ENCODE measurements around the gene MFAP4. TPM values are rescaled to one million over a fixed set of nuclear protein-coding genes. Genes with fewer than 3 reads are reported as not detected.

MFAP4 gene
- 3.6 and 3.8 TPM in 2 replicates for total RNA-seq

DNA sequence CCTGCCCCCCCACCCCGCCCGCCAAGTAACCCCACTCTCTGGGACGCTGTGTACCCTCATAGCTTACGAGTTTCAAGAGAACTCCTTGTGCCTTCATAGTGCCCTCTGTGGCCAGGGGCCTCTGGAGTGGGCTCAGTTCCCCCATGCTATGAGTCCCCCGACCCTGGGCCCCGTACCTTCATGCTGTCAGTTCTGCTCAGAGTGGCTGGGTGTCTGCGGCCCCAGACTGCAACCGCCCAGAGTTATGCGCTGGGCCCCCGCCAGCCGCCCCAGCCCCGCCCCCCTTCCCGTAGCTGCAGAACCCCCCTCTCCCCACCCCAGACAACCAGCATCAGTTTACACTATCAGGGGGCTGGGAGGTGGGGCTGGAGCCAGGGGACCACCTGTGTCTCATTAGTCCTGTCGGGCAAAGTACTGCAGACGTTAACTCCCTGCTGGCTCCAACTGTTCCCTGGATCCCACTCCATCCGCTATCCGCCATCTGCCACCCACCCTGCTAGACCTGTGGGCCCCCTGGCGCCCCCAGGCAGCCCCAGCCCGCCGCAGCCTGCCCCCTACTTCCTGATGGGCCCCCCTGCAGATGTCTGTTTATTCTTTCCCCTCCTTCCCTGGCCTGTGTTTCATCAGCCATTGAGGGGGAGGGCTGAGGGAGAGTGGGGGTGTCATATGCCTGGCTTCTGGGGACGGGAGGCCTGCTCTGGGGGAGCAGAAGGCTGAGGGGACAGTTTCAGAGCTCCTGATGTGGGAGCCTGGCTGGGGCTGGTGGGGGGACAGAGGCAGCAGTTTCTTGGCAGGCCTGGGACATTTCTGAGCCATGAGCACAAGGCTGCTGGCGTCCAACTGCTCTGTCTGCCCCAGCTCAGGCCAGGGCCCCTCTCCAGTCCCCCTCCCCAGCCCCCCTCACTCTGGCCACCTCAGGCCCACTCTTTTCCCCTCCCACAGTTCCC is at the start of gene MFAP4:
TSS of gene MFAP4 (minus strand) at position 217 of the 947 bp plus-strand sequence. CDS start at position 182, 35 bp downstream.
- Histone ChIP-seq H3K27me3 (ENCODE audit: insufficient read depth, low read length) (no peaks in the 10 kb centered on the region), H3K36me3 (ENCODE audit: insufficient read depth, low read length) (peaks cover 36% of the 10 kb centered on the region), H3K79me2 (ENCODE audit: insufficient read depth, low read length) (peaks cover 3% of the 10 kb centered on the region), H2AFZ (ENCODE audit: low read length) (no peak within 1 kb of the TSS), H3K9me3 (ENCODE audit: low read depth, low read length) (no peaks in the 10 kb centered on the region), H3K4me1 (ENCODE audit: insufficient read depth, low read length) (peaks cover 35% of the 10 kb centered on the region), H3K4me2 (ENCODE audit: insufficient read depth, low read length) (peak within 1 kb of the TSS; percentile 74), H3K4me3 (ENCODE audit: insufficient read depth, low read length) (peak within 1 kb of the TSS; percentile 51), H4K20me1 (ENCODE audit: insufficient read depth, low read length) (peaks cover 11% of the 10 kb centered on the region), H3K27ac (ENCODE audit: low read depth, low read length) (peak within 1 kb of the TSS; percentile 83)
- no peak for TF ChIP-seq CTCF (IDR thresholded peaks at IDR 0.05; ENCODE audit: extremely low read depth, low read depth, low read length)
- peak; percentile 93 for DNase-seq (ENCODE audit: insufficient read length, low spot score, missing footprints)

DNA sequence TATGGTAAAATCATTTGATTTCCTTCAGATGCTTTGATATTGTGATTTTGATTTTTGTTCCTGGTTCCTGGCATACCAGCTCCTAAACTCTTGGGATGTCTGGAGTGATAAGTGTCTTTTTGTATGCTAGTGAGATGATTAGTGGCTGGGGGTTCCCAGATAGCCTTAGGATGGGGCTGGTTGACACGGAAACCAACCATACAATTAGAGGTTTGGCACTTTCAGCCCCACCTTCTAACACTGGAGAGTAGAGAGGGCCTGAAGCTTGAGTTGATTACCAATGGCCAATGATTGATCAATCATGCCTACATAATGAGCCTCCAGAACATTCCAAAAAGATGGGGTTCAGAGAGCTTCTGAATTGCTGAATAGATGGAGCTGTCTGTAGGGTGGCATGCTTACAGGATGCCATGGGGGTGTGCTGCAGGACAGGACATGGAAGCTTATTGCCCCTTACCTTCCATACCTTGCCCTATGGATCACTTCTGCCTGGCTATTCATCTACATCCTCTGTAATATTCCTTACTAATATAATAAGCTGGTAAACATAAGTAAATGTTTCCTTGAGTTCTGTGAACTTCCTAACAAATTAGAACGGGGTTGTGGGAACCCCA is 46.8 kb upstream of the MFAP4 start:
- Histone ChIP-seq H3K27ac (ENCODE audit: low read depth, low read length) (no peak overlapping the region), H3K4me1 (ENCODE audit: insufficient read depth, low read length) (no peaks in the 10 kb centered on the region), H3K36me3 (ENCODE audit: insufficient read depth, low read length) (no peaks in the 10 kb centered on the region), H3K27me3 (ENCODE audit: insufficient read depth, low read length) (no peaks in the 10 kb centered on the region), H2AFZ (ENCODE audit: low read length) (no peak overlapping the region), H3K4me3 (ENCODE audit: insufficient read depth, low read length) (no peak overlapping the region), H3K4me2 (ENCODE audit: insufficient read depth, low read length) (no peak overlapping the region), H3K79me2 (ENCODE audit: insufficient read depth, low read length) (no peaks in the 10 kb centered on the region), H4K20me1 (ENCODE audit: insufficient read depth, low read length) (no peaks in the 10 kb centered on the region), H3K9me3 (ENCODE audit: low read depth, low read length) (no peaks in the 10 kb centered on the region)
- no peak for TF ChIP-seq CTCF (IDR thresholded peaks at IDR 0.05; ENCODE audit: extremely low read depth, low read depth, low read length)
- DNase-seq (ENCODE audit: insufficient read length, low spot score, missing footprints): no peak

- Histone ChIP-seq H2AFZ (ENCODE audit: low read length) (no peak overlapping the region), H3K9me3 (ENCODE audit: low read depth, low read length) (no peaks in the 10 kb centered on the region), H3K27ac (ENCODE audit: low read depth, low read length) (no peak overlapping the region), H3K4me3 (ENCODE audit: insufficient read depth, low read length) (no peak overlapping the region), H3K4me2 (ENCODE audit: insufficient read depth, low read length) (no peak overlapping the region), H3K36me3 (ENCODE audit: insufficient read depth, low read length) (no peaks in the 10 kb centered on the region), H3K79me2 (ENCODE audit: insufficient read depth, low read length) (no peaks in the 10 kb centered on the region), H3K4me1 (ENCODE audit: insufficient read depth, low read length) (no peaks in the 10 kb centered on the region), H3K27me3 (ENCODE audit: insufficient read depth, low read length) (no peaks in the 10 kb centered on the region), H4K20me1 (ENCODE audit: insufficient read depth, low read length) (no peaks in the 10 kb centered on the region)
- no peak for DNase-seq (ENCODE audit: insufficient read length, low spot score, missing footprints)
- no peak for TF ChIP-seq CTCF (IDR thresholded peaks at IDR 0.05; ENCODE audit: extremely low read depth, low read depth, low read length)
Measured at GRCh38 chr17:19433255-19433654, 46.3 kb upstream of the MFAP4 start.

DNA sequence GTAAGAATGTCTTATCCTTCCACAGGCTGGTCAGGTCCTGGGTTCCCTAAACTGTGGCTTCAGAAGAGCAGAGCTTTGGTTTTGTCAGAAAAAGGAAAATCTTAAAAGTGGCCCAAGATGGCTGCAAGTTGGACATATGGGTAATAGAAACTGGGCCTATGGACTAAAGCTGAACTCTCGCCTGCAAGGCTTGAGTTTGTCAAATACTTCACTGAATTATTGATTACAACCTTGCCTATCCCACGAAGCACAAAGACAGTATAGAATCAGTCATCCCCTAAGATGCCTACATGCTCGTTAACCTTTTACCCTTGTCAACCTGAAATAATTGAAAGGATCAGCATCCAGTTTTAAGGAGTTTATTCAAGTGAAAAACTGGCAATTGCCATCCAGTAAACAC is 44.7 kb upstream of the MFAP4 start:
- no peaks in the 10 kb centered on the region for H3K9me3 ChIP-seq (ENCODE audit: low read depth, low read length)
- H3K27ac ChIP-seq (ENCODE audit: low read depth, low read length): no peak overlapping the region
- no peak for TF ChIP-seq CTCF (IDR thresholded peaks at IDR 0.05; ENCODE audit: extremely low read depth, low read depth, low read length)
- H3K79me2 ChIP-seq (ENCODE audit: insufficient read depth, low read length): no peaks in the 10 kb centered on the region
- no peak overlapping the region for H3K4me2 ChIP-seq (ENCODE audit: insufficient read depth, low read length)
- H4K20me1 ChIP-seq (ENCODE audit: insufficient read depth, low read length): no peaks in the 10 kb centered on the region
- DNase-seq (ENCODE audit: insufficient read length, low spot score, missing footprints): no peak
- H3K36me3 ChIP-seq (ENCODE audit: insufficient read depth, low read length): no peaks in the 10 kb centered on the region
- no peaks in the 10 kb centered on the region for H3K27me3 ChIP-seq (ENCODE audit: insufficient read depth, low read length)
- no peak overlapping the region for H3K4me3 ChIP-seq (ENCODE audit: insufficient read depth, low read length)
- H3K4me1 ChIP-seq (ENCODE audit: insufficient read depth, low read length): no peaks in the 10 kb centered on the region
- H2AFZ ChIP-seq (ENCODE audit: low read length): no peak overlapping the region
